Hematopoietic multipotent progenitor cell (in vitro differentiated cells): ENCODE measurements around the gene TFG. TPM values are rescaled to one million over a fixed set of nuclear protein-coding genes. Genes with fewer than 3 reads are reported as not detected.

ENCODE experiments used
- DNase-seq, 3 donors: peaks; one replicate each; pipeline ENCODE4 v3.0.0-alpha.2; 2011 to 2015; ENCODE audit warnings: low read depth in 2 of 3, low spot score in 2 of 3
- total RNA-seq: library from RNA; depleted of rRNA; stranded (reverse); fragments of >200 nt; gene quantifications from one replicate; pipeline ENCODE4 v1.2.3, GENCODE V29; 2012

TFG gene
- total RNA-seq, 1 donor: 41.7 TPM

DNA sequence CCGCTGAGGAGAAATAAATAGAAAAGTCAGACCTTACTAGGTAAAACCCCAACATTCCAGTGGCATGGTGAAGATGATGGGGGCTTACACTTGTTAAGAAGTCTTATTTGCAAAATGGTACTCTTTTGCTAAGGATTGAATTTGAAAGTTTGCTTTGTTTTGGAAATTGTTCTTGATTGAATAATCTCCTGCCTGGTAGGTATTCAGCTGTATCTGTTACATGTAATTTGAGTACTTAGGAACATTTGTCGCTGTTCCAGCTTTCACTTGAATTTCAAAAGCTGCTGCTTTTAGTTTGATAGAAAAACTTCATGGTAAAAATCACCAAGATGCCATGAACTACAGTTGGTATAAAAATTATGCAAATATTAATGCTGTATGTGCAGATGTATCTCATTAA lies 44.6 kb downstream of the TFG start:
- no peak for DNase-seq

DNA sequence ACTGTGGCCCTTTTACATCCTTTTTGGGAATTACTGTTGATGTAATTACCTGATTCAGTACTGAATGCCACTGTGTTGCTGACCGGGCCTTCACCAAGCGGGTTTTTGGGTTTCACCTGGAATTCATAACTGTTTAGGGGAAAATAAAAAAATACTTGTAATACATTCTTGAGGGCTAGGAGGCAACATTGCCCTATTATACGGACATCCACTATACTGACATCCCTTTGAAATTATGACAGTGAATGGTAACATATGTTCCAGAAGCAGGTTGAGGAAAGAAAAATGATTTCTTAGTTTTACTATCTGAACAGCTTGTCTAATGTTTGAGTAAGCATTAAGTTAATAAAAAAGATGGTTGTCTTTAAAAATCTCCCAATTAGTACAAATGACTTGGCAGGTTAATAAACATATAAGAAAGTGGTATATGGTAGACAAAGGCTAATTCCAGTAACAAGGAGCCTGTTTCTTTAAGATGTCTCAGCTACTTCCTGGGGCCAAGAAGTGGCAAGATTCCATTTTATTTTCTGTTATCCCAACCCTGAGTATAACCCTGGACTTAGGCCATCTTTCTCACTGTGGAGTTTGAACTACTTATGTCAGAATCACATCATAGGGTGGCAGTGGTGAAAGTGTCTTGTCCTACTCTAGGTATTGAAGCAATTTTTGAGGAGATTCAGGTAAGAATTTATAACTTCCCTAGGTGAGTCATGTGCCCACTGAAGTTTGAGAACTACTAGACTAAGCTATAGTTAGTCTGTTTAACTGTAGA lies 45.5 kb downstream of the TFG start:
- no peak for DNase-seq

- DNase-seq: no peak
Measured at GRCh38 chr3:100756441-100756840, 47.1 kb downstream of the TFG start.

DNA sequence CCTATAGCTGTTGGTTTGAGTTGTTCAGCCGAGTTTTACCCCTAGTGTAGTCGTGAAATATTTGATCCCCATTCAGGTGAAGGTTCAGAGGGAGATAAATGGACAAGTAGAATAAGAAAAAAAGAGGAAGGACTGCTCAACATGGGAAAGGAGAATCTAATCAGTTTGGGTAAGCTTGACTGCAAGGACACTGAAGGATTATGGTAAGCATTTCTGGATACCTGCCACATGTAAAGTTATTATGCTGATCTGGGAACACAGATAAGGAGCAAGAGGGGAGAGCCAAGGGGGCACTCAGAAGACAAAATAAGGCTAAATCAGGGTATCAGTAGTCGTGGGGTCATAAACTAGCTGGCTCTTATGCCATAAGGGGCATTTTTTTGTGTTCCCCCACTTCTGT lies 49.9 kb downstream of the TFG start:
- DNase-seq: peak in 1 of 3 donors; percentile 12

DNA sequence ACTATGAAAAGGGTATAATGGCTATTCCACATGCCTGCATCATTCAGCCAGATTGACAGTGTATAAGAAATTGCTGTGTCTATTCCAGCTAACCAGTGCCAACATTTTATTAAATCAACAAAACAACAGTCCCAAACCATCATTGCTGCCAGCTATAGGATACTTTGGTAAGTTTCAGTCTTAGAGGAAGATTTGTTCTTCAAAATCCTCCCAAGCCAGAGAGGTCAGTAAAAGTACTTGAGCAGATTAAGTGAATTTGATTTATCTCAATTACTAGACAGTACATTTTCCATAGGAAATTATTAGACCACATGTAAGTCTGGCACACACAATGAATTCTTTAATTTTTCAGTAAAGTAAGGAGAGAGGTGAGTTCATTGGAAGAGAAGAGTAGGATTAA lies 50.7 kb downstream of the TFG start:
- DNase-seq: no peak

- DNase-seq: no peak
Measured at GRCh38 chr3:100760377-100760776, 51.1 kb downstream of the TFG start.

DNA sequence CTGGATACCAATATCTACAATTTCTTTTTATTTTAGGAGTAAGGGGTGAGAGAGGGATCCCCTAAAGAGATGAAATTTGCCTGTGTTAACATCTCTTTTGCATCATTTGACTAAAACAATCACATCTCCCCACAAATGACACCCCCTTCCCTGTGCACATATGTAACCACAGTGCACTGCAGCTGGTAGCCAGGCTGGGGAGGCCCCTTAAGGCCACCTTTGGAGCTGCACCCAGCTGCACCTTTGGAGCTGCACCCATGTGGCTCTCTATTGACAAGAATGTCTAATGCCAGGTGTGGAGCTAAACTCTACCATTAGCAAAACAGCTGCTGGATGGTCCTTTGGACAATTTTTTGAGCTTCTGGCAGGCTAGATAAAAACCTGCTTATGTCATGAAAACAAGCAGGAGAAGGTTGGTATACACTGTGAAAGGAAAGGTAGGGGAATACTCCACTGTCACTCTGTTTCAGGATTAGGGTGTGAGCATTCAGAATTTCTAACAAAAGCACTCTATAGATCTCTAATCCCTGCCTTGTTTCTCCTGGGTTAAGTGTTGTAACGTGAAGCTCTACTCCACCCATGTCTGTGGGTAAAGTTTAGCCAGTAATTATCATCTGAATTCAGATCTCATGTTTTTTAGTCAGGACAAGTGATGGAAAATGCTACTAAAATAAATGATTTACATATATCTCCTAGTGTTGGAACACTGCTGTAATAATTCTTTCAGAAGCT lies 52.1 kb downstream of the TFG start:
- DNase-seq: peak in 1 of 3 donors; percentile 2

DNA sequence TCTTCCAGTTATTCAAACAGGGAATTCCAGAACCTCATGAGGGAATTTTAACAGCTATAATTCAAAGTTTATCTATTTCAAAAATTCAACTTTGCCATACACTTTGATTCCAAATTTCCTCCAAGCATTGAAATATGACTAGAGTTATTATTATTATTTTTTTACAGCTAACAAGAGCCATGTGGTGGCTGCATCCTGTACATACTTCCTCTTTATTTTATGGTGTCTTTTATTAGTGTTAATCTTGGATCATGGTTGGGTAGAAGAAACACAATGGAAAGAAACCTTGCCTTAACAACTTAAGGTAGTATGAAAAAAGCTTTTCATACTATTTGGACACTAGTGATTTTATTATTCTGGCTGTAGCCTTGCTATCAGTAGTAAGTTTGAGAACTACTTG lies 52.7 kb downstream of the TFG start:
- peak in 1 of 3 donors; percentile 59 for DNase-seq

DNA sequence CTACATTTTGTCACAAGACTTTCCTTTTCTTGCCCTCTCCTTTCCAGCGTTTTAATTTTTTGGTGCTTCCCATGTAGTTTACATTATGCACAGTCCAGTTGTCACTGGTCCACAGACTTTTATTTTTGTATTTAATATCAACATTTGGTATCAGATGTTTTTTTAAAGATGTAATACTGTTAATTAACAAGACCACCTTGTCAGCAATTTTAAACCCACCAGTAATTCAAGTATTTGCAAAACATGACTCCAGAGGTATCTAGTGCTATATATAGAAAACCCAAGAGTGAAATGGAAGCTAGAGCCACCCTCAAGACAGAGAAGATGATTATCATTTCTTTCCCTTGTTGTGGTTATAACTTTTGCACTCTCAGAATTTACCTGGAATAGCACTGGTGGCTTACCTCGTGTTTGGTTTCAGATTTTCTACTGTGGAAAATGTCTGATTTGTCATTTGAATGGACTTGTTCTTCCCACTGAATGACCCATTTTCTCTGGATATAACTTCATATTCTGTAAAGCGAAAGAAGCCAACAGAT lies 56.2 kb downstream of the TFG start:
- no peak for DNase-seq

- no peak for DNase-seq
Measured at GRCh38 chr3:100766069-100766468, 56.8 kb downstream of the TFG start.

- no peak for DNase-seq
Measured at GRCh38 chr3:100769693-100770092, 60.4 kb downstream of the TFG start.

GRCh38 chr3:100775226-100775625 lies 65.9 kb downstream of the TFG start:
- no peak for DNase-seq

- no peak for DNase-seq
Measured at GRCh38 chr3:100775669-100776068, 66.4 kb downstream of the TFG start.

DNA sequence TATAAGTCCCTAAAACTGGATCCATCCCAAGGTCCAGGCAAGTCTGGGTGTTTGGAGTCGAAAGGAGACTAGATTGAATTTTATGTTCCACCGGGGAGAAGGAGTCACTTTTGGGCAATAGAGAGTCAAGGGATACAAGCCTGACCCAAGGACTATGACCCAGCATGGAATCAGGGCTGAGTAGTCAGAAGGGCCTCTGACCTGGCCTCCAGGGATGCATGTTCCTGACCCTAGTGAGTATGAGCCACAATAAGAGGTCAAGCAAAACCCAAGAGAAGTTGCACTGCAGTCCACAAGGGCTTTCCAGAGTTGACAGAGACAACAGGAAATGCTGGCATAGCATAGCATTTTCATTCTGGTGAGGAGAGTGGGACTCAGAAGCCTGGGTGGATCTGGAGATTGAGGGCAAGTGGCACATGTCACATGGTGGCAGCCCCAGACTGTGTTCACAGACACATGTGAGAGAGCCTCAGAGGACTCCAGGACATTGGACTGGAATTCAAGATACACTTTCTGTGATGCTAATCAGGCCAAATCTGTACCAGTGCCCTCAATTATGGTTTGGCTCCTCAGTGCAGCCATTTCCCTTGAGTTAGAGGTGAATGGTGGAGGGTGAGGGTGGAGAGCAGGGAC lies 66.9 kb downstream of the TFG start:
- DNase-seq: no peak

DNA sequence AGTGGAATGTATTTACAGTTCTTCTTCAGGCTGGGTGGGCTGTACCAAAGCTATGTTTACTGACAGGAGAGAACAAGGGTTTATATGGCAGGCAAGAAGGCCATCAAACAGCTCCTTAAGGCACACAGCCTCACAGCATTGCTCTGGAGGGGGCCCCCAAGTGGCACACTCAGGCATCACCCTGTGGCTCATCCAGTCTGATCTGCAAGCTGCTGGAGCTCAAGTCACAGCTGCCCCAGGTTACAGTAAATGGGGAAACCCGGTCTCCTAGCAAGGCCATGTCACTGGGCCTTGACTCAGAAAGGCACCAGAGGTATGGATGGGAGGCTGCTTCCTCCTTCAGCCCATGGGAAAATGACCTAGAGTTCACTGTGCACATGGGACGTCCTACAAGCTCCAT lies 67.5 kb downstream of the TFG start:
- DNase-seq: no peak

- DNase-seq: no peak
Measured at GRCh38 chr3:100777271-100777670, 68.0 kb downstream of the TFG start.

DNA sequence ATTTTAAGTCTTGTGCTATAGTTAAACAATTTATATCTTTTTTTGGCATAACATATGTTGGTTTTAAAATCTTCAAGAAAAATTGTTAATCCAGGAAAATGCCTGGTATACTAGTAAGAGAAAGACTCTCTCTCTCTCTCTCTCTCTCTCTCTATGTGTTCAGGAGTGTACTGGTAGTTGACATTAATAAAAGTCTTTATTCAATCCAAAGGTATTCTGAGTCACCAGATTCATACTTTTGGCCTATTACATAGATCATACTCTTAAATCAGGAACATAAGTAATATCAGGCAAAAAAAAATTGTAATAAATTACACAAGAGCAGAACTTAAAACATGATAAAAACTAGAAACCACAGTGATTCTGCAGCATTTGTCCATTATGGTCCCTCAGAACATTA lies 70.2 kb downstream of the TFG start:
- DNase-seq: no peak

DNA sequence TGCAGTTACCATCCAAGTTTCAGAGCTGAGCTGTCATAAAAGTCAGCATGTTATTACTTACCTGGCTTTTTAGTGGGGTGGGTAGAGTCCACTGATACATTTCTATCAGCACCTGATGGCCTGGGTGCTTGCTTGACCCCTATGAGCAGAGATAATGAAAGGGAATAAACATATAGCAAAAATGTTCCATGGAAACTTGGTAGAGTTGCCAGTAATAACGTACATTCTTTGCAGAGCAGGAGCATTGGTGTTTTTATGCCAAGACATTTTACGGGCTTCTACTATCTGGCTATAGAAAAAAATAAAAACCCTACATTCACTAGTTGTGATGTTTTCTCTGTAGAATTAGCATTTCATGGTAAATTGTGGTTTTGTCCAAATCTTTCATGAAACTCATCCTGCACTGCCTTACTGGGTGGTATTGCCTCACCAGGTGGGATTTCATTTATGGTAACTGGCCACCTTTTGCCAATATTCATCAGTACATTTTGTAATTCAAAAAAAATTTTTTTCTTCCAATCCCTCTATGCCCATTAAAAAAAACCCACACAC lies 70.9 kb downstream of the TFG start:
- no peak for DNase-seq

- no peak for DNase-seq
Measured at GRCh38 chr3:100781301-100781700, 72.0 kb downstream of the TFG start.

DNA sequence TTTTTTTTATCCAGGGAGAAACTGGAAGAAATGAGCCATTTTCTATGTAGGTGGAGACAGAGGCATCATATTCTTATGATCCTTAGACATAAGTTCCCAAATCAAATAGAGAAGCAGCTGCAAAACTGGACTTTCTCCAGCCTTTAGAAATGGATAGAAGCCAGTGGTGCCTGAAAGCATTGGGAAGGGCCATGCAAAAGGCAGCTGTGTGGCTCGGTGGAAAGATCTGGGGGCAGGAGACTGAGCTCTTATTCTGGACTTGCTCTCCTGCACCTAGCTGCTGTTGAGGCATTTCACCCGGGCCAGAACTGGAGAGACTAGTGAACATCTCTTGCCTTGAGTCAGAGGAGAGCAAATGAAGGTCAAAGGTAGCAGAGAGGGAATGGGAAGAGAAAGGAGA lies 73.1 kb downstream of the TFG start:
- no peak for DNase-seq

- DNase-seq: no peak
Measured at GRCh38 chr3:100782906-100783305, 73.6 kb downstream of the TFG start.
